Brain microvascular endothelial cell (primary cell): ENCODE data around the gene LMX1A.

ENCODE experiments used
- DNase-seq: peaks from one replicate; pipeline ENCODE4 v3.0.0-alpha.2; 2020
- H3K27ac ChIP-seq: fragments of 250-450 bp; sonication (Bioruptor Pico); 2 replicates; pipeline ENCODE4 v1.5.1; 2020; ENCODE audit warnings: mild to moderate bottlenecking, moderate library complexity
- H3K27me3 ChIP-seq: fragments of 250-450 bp; sonication (Bioruptor Pico); replicated peaks from 2 replicates; pipeline ENCODE4 v1.5.1; 2020; ENCODE audit warnings: mild to moderate bottlenecking
- H3K36me3 ChIP-seq: fragments of 250-450 bp; sonication (Bioruptor Pico); replicated peaks from 2 replicates; pipeline ENCODE4 v1.5.1; 2020; ENCODE audit warnings: mild to moderate bottlenecking
- H3K4me3 ChIP-seq: 2 replicates; pipeline ENCODE4 v1.5.1; 2011; ENCODE audit warnings: low read depth, mild to moderate bottlenecking, control low read depth, low read length, moderate library complexity
- in situ Hi-C: cut with HindIII; loops from 2 replicates; pipeline ENCODE4 v1.10.0; 2017; ENCODE audit warnings: low sequenced_read_pairs, low pct_ligation_motif_present
- TF ChIP-seq, protein P1 (sequence below): IDR thresholded peaks from 2 replicates; pipeline ENCODE4 v1.5.1; 2011; ENCODE audit warnings: low read depth, mild to moderate bottlenecking, moderate library complexity, low read length, control low read depth, inconsistent platforms; ENCODE audit errors: missing control alignments

The LMX1A gene

GRCh38 chr1:165383599-165384405, 27.3 kb upstream of the LMX1A start:
- Histone ChIP-seq H3K27ac (no peak overlapping the region), H3K36me3 (no peaks in the 10 kb centered on the region), H3K27me3 (peaks cover 25% of the 10 kb centered on the region), H3K4me3 (no peak overlapping the region)
- DNase-seq, result no peak
- in situ Hi-C loops, result loop anchor here (25.0 kb wide), 1 partner anchor 203 kb away; no protein-coding TSS in a partner anchor
- TF ChIP-seq, protein P1, sequence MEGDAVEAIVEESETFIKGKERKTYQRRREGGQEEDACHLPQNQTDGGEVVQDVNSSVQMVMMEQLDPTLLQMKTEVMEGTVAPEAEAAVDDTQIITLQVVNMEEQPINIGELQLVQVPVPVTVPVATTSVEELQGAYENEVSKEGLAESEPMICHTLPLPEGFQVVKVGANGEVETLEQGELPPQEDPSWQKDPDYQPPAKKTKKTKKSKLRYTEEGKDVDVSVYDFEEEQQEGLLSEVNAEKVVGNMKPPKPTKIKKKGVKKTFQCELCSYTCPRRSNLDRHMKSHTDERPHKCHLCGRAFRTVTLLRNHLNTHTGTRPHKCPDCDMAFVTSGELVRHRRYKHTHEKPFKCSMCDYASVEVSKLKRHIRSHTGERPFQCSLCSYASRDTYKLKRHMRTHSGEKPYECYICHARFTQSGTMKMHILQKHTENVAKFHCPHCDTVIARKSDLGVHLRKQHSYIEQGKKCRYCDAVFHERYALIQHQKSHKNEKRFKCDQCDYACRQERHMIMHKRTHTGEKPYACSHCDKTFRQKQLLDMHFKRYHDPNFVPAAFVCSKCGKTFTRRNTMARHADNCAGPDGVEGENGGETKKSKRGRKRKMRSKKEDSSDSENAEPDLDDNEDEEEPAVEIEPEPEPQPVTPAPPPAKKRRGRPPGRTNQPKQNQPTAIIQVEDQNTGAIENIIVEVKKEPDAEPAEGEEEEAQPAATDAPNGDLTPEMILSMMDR, result no peak

GRCh38 chr1:165383067-165383466, 26.6 kb upstream of the LMX1A start:
- H3K36me3 ChIP-seq, result no peaks in the 10 kb centered on the region
- TF ChIP-seq, protein P1, result no peak
- no peak for DNase-seq
- H3K4me3 ChIP-seq, result no peak overlapping the region
- in situ Hi-C loops, result loop anchor here (25.0 kb wide), 1 partner anchor 204 kb away; no protein-coding TSS in a partner anchor
- no peak overlapping the region for H3K27ac ChIP-seq
- peaks cover 18% of the 10 kb centered on the region for H3K27me3 ChIP-seq

- no peak overlapping the region for H3K4me3 ChIP-seq
- DNase-seq, result no peak
- in situ Hi-C loops, result loop anchor here (25.0 kb wide), 1 partner anchor 205 kb away; no protein-coding TSS in a partner anchor
- H3K27me3 ChIP-seq, result peaks cover 17% of the 10 kb centered on the region
- TF ChIP-seq, protein P1, result no peak
- no peaks in the 10 kb centered on the region for H3K36me3 ChIP-seq
- no peak overlapping the region for H3K27ac ChIP-seq
These were observed 25.4 kb upstream of the LMX1A start for GRCh38 chr1:165381745-165382505.

DNA sequence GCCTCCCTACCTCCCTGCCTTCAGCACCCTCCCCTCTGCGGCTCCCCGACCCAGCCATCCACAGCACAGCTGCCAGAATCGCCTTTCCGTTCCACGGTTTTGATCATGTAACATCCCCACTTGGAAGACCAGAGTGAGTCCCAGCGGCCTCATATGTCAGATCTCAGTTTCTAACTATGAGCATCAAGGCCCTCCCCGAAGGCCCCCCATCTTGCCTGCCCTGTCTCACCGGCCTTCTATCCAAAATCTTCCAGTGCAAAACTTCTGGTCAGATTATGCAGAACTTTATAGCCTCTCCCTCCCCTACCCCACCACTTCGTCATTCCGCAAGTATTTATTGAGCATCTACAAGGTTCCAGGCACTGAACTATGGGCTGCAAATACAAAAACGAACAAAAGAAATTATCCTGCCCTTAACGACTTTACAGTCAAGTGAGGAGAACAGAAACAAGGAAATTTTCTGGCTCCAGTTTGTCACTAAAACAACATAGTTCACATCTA, 20.3 kb upstream of the LMX1A start:
- Histone ChIP-seq H3K4me3 (no peak overlapping the region), H3K27me3 (peaks cover 18% of the 10 kb centered on the region), H3K36me3 (no peaks in the 10 kb centered on the region), H3K27ac (no peak overlapping the region)
- TF ChIP-seq, protein P1, result no peak
- no peak for DNase-seq
- in situ Hi-C loops, result loop anchor here (25.0 kb wide), 1 partner anchor 210 kb away; no protein-coding TSS in a partner anchor

GRCh38 chr1:165376041-165376810, 19.7 kb upstream of the LMX1A start:
- Histone ChIP-seq H3K4me3 (no peak overlapping the region), H3K27me3 (peaks cover 20% of the 10 kb centered on the region), H3K27ac (no peak overlapping the region), H3K36me3 (no peaks in the 10 kb centered on the region)
- DNase-seq, result peak; percentile 27
- in situ Hi-C loops, result loop anchor here (25.0 kb wide), 1 partner anchor 211 kb away; no protein-coding TSS in a partner anchor
- TF ChIP-seq, protein P1, result no peak
